ENCODE data around the gene CLRN1. TPM values are rescaled to one million over a fixed set of nuclear protein-coding genes. Genes with fewer than 3 reads are reported as not detected.

The CLRN1 gene
- total and polyA plus RNA-seq, 2 experiments from 2014 or later: not detected

DNA sequence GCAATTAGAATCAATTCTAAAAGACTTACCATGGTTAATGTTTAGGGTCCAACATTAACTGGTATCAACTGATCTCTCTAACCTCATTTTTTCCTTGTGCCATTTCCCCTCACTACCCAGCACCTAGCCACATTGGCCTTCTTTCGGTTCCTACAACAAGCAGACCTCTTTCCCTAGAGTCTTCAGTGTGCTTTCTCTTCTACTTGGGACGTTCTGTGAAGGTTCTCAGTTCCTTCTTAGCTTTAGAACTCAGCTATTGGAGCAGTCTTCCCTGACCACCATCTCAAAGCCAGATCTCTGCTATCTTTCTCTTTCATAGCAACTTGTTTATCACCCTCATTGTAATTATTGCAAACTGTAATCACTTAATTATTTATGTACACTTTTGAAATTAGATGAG is 35.8 kb downstream of the CLRN1 start:
- no peaks in the 10 kb centered on the region for H3K36me3 ChIP-seq (replicated peaks; ENCODE audit: insufficient read depth, low read depth)
- no peak for TF ChIP-seq EZH2 (IDR thresholded peaks at IDR 0.05; ENCODE audit: borderline replicate concordance)
- no peak overlapping the region for H2AFZ ChIP-seq
- no peak overlapping the region for H3K4me2 ChIP-seq
- no peaks in the 10 kb centered on the region for H3K79me2 ChIP-seq
- H4K20me1 ChIP-seq (ENCODE audit: insufficient read depth, poor library complexity, severe bottlenecking): no peaks in the 10 kb centered on the region
- DNase-seq (ENCODE audit: low spot score): no peak
- H3K27ac ChIP-seq: no peak overlapping the region
- H3K4me1 ChIP-seq (ENCODE audit: insufficient read depth): no peaks in the 10 kb centered on the region
- H3K4me3 ChIP-seq: no peak overlapping the region
- no peaks in the 10 kb centered on the region for H3K27me3 ChIP-seq
- WGBS (ENCODE audit: low lambda C conversion rate, missing lambda C conversion rate): 72% methylated on average over 2 of the region's 2 CpGs
- no peaks in the 10 kb centered on the region for H3K9me2 ChIP-seq (replicated peaks; ENCODE audit: insufficient read depth)
- no peaks in the 10 kb centered on the region for H3K9me3 ChIP-seq (ENCODE audit: low read depth)

GRCh38 chr3:150933473-150933995 is 39.0 kb downstream of the CLRN1 start:
- H3K79me2 ChIP-seq: no peaks in the 10 kb centered on the region
- H2AFZ ChIP-seq: no peak overlapping the region
- no peak overlapping the region for H3K27ac ChIP-seq
- H3K9me2 ChIP-seq (replicated peaks; ENCODE audit: insufficient read depth): no peaks in the 10 kb centered on the region
- H3K4me1 ChIP-seq (ENCODE audit: insufficient read depth): no peaks in the 10 kb centered on the region
- TF ChIP-seq EZH2phosphoT487 (IDR thresholded peaks at IDR 0.05; ENCODE audit: low read depth, severe bottlenecking, unreplicated experiment) (no peak), CTCF (IDR thresholded peaks at IDR 0.05; ENCODE audit: poor library complexity) (no peak), EZH2 (IDR thresholded peaks at IDR 0.05; ENCODE audit: borderline replicate concordance) (no peak)
- WGBS (ENCODE audit: low lambda C conversion rate, missing lambda C conversion rate): 40% methylated on average over 1 of the region's 1 CpG
- no peaks in the 10 kb centered on the region for H3K27me3 ChIP-seq
- H4K20me1 ChIP-seq (ENCODE audit: insufficient read depth, poor library complexity, severe bottlenecking): no peaks in the 10 kb centered on the region
- H3K36me3 ChIP-seq (replicated peaks; ENCODE audit: insufficient read depth, low read depth): no peaks in the 10 kb centered on the region
- H3K9me3 ChIP-seq (ENCODE audit: low read depth): no peaks in the 10 kb centered on the region
- DNase-seq (ENCODE audit: low spot score): no peak
- no peak overlapping the region for H3K4me2 ChIP-seq
- H3K4me3 ChIP-seq: no peak overlapping the region

- no peak overlapping the region for H3K4me2 ChIP-seq
- TF ChIP-seq EZH2 (IDR thresholded peaks at IDR 0.05; ENCODE audit: borderline replicate concordance) (no peak), CTCF (IDR thresholded peaks at IDR 0.05; ENCODE audit: poor library complexity) (no peak), EZH2phosphoT487 (IDR thresholded peaks at IDR 0.05; ENCODE audit: low read depth, severe bottlenecking, unreplicated experiment) (no peak)
- WGBS (ENCODE audit: low lambda C conversion rate, missing lambda C conversion rate): 83% methylated on average over 1 of the region's 1 CpG
- no peak overlapping the region for H2AFZ ChIP-seq
- no peak overlapping the region for H3K27ac ChIP-seq
- no peak for DNase-seq (ENCODE audit: low spot score)
- no peaks in the 10 kb centered on the region for H3K27me3 ChIP-seq
- H3K9me2 ChIP-seq (replicated peaks; ENCODE audit: insufficient read depth): no peaks in the 10 kb centered on the region
- H3K4me3 ChIP-seq: no peak overlapping the region
- H3K36me3 ChIP-seq (replicated peaks; ENCODE audit: insufficient read depth, low read depth): no peaks in the 10 kb centered on the region
- no peaks in the 10 kb centered on the region for H3K4me1 ChIP-seq (ENCODE audit: insufficient read depth)
- no peaks in the 10 kb centered on the region for H3K79me2 ChIP-seq
- no peaks in the 10 kb centered on the region for H4K20me1 ChIP-seq (ENCODE audit: insufficient read depth, poor library complexity, severe bottlenecking)
- no peaks in the 10 kb centered on the region for H3K9me3 ChIP-seq (ENCODE audit: low read depth)
These were observed 40.8 kb downstream of the CLRN1 start for GRCh38 chr3:150931745-150932144.

- WGBS (ENCODE audit: low lambda C conversion rate, missing lambda C conversion rate): 100% methylated on average over 3 of the region's 3 CpGs
- no peaks in the 10 kb centered on the region for H3K27me3 ChIP-seq
- H3K4me3 ChIP-seq: no peak overlapping the region
- no peaks in the 10 kb centered on the region for H3K79me2 ChIP-seq
- no peak for DNase-seq (ENCODE audit: low spot score)
- no peak overlapping the region for H3K27ac ChIP-seq
- H2AFZ ChIP-seq: no peak overlapping the region
- no peaks in the 10 kb centered on the region for H3K4me1 ChIP-seq (ENCODE audit: insufficient read depth)
- no peaks in the 10 kb centered on the region for H3K9me3 ChIP-seq (ENCODE audit: low read depth)
- no peaks in the 10 kb centered on the region for H3K36me3 ChIP-seq (replicated peaks; ENCODE audit: insufficient read depth, low read depth)
- no peaks in the 10 kb centered on the region for H4K20me1 ChIP-seq (ENCODE audit: insufficient read depth, poor library complexity, severe bottlenecking)
- TF ChIP-seq EZH2 (IDR thresholded peaks at IDR 0.05; ENCODE audit: borderline replicate concordance): no peak
- no peak for TF ChIP-seq CTCF (IDR thresholded peaks at IDR 0.05; ENCODE audit: poor library complexity)
- TF ChIP-seq EZH2phosphoT487 (IDR thresholded peaks at IDR 0.05; ENCODE audit: low read depth, severe bottlenecking, unreplicated experiment): no peak
- H3K9me2 ChIP-seq (replicated peaks; ENCODE audit: insufficient read depth): no peaks in the 10 kb centered on the region
- H3K4me2 ChIP-seq: no peak overlapping the region
These were observed 41.7 kb downstream of the CLRN1 start for GRCh38 chr3:150930839-150931238.

Data from hepatocyte (in vitro differentiated cells).